Activated CD8-positive, alpha-beta memory T cell treated with anti-CD3 and anti-CD28 coated beads, Interleukin-2, amount 10 ng/mL, durations not matched to agents 7 days and 5 days (primary cell): ENCODE results near the gene METTL18. TPM values are rescaled to one million over a fixed set of nuclear protein-coding genes. Genes with fewer than 3 reads are reported as not detected.
"Not testable (repeated sequence)": the region's sequence is repeated elsewhere in the genome, so short reads cannot be mapped to it uniquely, and the experiment has no call there.

Experiments used
- ATAC-seq: fragments of 150-1000 bp; cut with Tn5 transposase; one replicate; pipeline ENCODE4 v1.10.0; 2021; ENCODE audit warnings: moderate library complexity
- CTCF ChIA-PET: fragments of 350-600 bp; sonication (Branson Sonifier 250); formaldehyde crosslinking; loops from one replicate; lab custom pipeline; 2021; ENCODE audit warnings: antibody characterized with exemption; lab: Charles Lee
- DNase-seq: peaks from one replicate; pipeline ENCODE4 v3.0.0-alpha.2; 2020
- H3K27ac Mint-ChIP-seq: one replicate; pipeline ENCODE4 v1.8.0; 2021; ENCODE audit warnings: mild to moderate bottlenecking, mixed read lengths
- H3K27me3 Mint-ChIP-seq: one replicate; pipeline ENCODE4 v1.8.0; 2021; ENCODE audit warnings: mixed read lengths
- H3K36me3 Mint-ChIP-seq: one replicate; pipeline ENCODE4 v1.8.0; 2021; ENCODE audit warnings: mild to moderate bottlenecking, mixed read lengths
- H3K4me1 Mint-ChIP-seq: one replicate; pipeline ENCODE4 v1.8.0; 2021; ENCODE audit warnings: mixed read lengths
- H3K4me3 Mint-ChIP-seq: one replicate; pipeline ENCODE4 v1.8.0; 2021; ENCODE audit warnings: mild to moderate bottlenecking, moderate library complexity, mixed read lengths
- H3K9me3 Mint-ChIP-seq: one replicate; pipeline ENCODE4 v1.8.0; 2022; ENCODE audit warnings: low read depth, mixed read lengths
- total RNA-seq, 2 experiments: library from RNA; stranded (reverse); gene quantifications; one replicate each; pipeline ENCODE4 v1.2.3, GENCODE V29; 2021

The METTL18 gene
- total RNA-seq = 10 to 100 TPM; 10.9 to 12.6 TPM

GRCh38 chr1:169794530-169795416, at the start of gene METTL18:
TSS of gene METTL18 (minus strand) at chr1:169794907. CDS start at chr1:169793695, 1,212 bp downstream.
- H3K36me3 Mint-ChIP-seq = peaks cover 47% of the 10 kb centered on the region
- peaks cover 58% of the 10 kb centered on the region for H3K4me1 Mint-ChIP-seq
- no peaks in the 10 kb centered on the region for H3K27me3 Mint-ChIP-seq
- H3K27ac Mint-ChIP-seq = peak within 1 kb of the TSS; percentile 99
- H3K4me3 Mint-ChIP-seq = peak within 1 kb of the TSS; percentile 96
- DNase-seq (peak; percentile 96), ATAC-seq (peak; percentile 96)
- no peaks in the 10 kb centered on the region for H3K9me3 Mint-ChIP-seq
- CTCF ChIA-PET = interaction anchor here (0.7 to 1.9 kb wide), 7 partner anchors 15 to 1690 kb away, joined by 3 to 8 read pairs (median 3); partner anchors contain the start of genes PRRC2C and SCYL3

GRCh38 chr1:169838942-169839341, 44.2 kb upstream of the METTL18 start:
- no peak overlapping the region for H3K27ac Mint-ChIP-seq
- no peaks in the 10 kb centered on the region for H3K27me3 Mint-ChIP-seq
- H3K4me1 Mint-ChIP-seq = no peaks in the 10 kb centered on the region
- H3K4me3 Mint-ChIP-seq = no peak overlapping the region
- ATAC-seq = no peak
- no peak for DNase-seq
- H3K9me3 Mint-ChIP-seq = peaks cover 4% of the 10 kb centered on the region
- CTCF ChIA-PET = no interaction called here
- peaks cover 74% of the 10 kb centered on the region for H3K36me3 Mint-ChIP-seq

GRCh38 chr1:169836198-169836597, 41.5 kb upstream of the METTL18 start:
- Mint-ChIP-seq H3K27ac (no peak overlapping the region), H3K4me1 (no peaks in the 10 kb centered on the region), H3K27me3 (no peaks in the 10 kb centered on the region), H3K4me3 (no peak overlapping the region), H3K9me3 (peaks cover 4% of the 10 kb centered on the region), H3K36me3 (peaks cover 64% of the 10 kb centered on the region)
- no peak for ATAC-seq
- DNase-seq = no peak
- CTCF ChIA-PET = interaction anchor here (1.2 to 1.5 kb wide), 2 partner anchors 20 to 26 kb away, joined by 4 to 5 read pairs; no protein-coding TSS in a partner anchor

GRCh38 chr1:169835647-169836046, 40.9 kb upstream of the METTL18 start:
- no peak for ATAC-seq
- no peak for DNase-seq
- H3K36me3 Mint-ChIP-seq = peaks cover 64% of the 10 kb centered on the region
- H3K4me3 Mint-ChIP-seq = no peak overlapping the region
- no peaks in the 10 kb centered on the region for H3K4me1 Mint-ChIP-seq
- H3K27ac Mint-ChIP-seq = no peak overlapping the region
- no peaks in the 10 kb centered on the region for H3K27me3 Mint-ChIP-seq
- peaks cover 4% of the 10 kb centered on the region for H3K9me3 Mint-ChIP-seq
- CTCF ChIA-PET = interaction anchor here (0.7 to 1.5 kb wide), 2 partner anchors 26 to 378 kb away, joined by 3 to 5 read pairs; no protein-coding TSS in a partner anchor

- ATAC-seq = no peak
- no peak overlapping the region for H3K27ac Mint-ChIP-seq
- H3K4me1 Mint-ChIP-seq = no peaks in the 10 kb centered on the region
- peaks cover 61% of the 10 kb centered on the region for H3K36me3 Mint-ChIP-seq
- CTCF ChIA-PET = no interaction called here
- H3K27me3 Mint-ChIP-seq = no peaks in the 10 kb centered on the region
- H3K4me3 Mint-ChIP-seq = no peak overlapping the region
- no peak for DNase-seq
- peaks cover 4% of the 10 kb centered on the region for H3K9me3 Mint-ChIP-seq
These were observed 40.2 kb upstream of the METTL18 start for GRCh38 chr1:169834869-169835268.

- no peak for ATAC-seq
- peaks cover 52% of the 10 kb centered on the region for H3K36me3 Mint-ChIP-seq
These were observed 38.6 kb upstream of the METTL18 start for GRCh38 chr1:169833179-169833901.

GRCh38 chr1:169829671-169830070, 35.0 kb upstream of the METTL18 start:
- Mint-ChIP-seq H3K27me3 (no peaks in the 10 kb centered on the region), H3K9me3 (no peaks in the 10 kb centered on the region), H3K27ac (no peak overlapping the region), H3K36me3 (peaks cover 44% of the 10 kb centered on the region), H3K4me1 (no peaks in the 10 kb centered on the region), H3K4me3 (no peak overlapping the region)
- CTCF ChIA-PET = interaction anchor here (0.9 kb wide), 1 partner anchor 20 kb away, joined by 3 read pairs; no protein-coding TSS in a partner anchor
- no peak for ATAC-seq
- DNase-seq = no peak

More at GRCh38 chr1:169833179-169833901, 38.6 kb upstream of the METTL18 start:
- Mint-ChIP-seq H3K27me3 (no peaks in the 10 kb centered on the region), H3K4me1 (no peaks in the 10 kb centered on the region), H3K27ac (no peak overlapping the region), H3K4me3 (no peak overlapping the region), H3K9me3 (no peaks in the 10 kb centered on the region)
- no peak for DNase-seq
- CTCF ChIA-PET = interaction anchor here (0.7 to 1.2 kb wide), 3 partner anchors 9 to 25 kb away, joined by 3 to 5 read pairs (median 4); no protein-coding TSS in a partner anchor

GRCh38 chr1:169824153-169824552, 29.4 kb upstream of the METTL18 start:
- no peak for ATAC-seq
- no peak for DNase-seq
- CTCF ChIA-PET = no interaction called here
- peaks cover 3% of the 10 kb centered on the region for H3K4me1 Mint-ChIP-seq
- peaks cover 36% of the 10 kb centered on the region for H3K36me3 Mint-ChIP-seq
- H3K4me3 Mint-ChIP-seq = no peak overlapping the region
- no peaks in the 10 kb centered on the region for H3K27me3 Mint-ChIP-seq
- no peaks in the 10 kb centered on the region for H3K9me3 Mint-ChIP-seq
- peak overlapping the region; percentile 12 for H3K27ac Mint-ChIP-seq

- H3K36me3 Mint-ChIP-seq = peaks cover 35% of the 10 kb centered on the region
- no peak overlapping the region for H3K4me3 Mint-ChIP-seq
- H3K9me3 Mint-ChIP-seq = no peaks in the 10 kb centered on the region
- peaks cover 3% of the 10 kb centered on the region for H3K4me1 Mint-ChIP-seq
- CTCF ChIA-PET = no interaction called here
- H3K27me3 Mint-ChIP-seq = no peaks in the 10 kb centered on the region
- DNase-seq = no peak
- no peak for ATAC-seq
- H3K27ac Mint-ChIP-seq = no peak overlapping the region
These were observed 26.8 kb upstream of the METTL18 start for GRCh38 chr1:169821500-169821899.

- H3K27me3 Mint-ChIP-seq = no peaks in the 10 kb centered on the region
- H3K9me3 Mint-ChIP-seq = peaks cover 2% of the 10 kb centered on the region
- no peak for ATAC-seq
These were observed 21.9 kb upstream of the METTL18 start for GRCh38 chr1:169816617-169817016.

GRCh38 chr1:169814265-169814664, 19.6 kb upstream of the METTL18 start:
- H3K4me3 Mint-ChIP-seq = no peak overlapping the region
- no peak for DNase-seq
- peaks cover 2% of the 10 kb centered on the region for H3K9me3 Mint-ChIP-seq
- H3K36me3 Mint-ChIP-seq = peaks cover 49% of the 10 kb centered on the region
- no peaks in the 10 kb centered on the region for H3K27me3 Mint-ChIP-seq
- ATAC-seq = no peak
- no peak overlapping the region for H3K27ac Mint-ChIP-seq
- peaks cover 4% of the 10 kb centered on the region for H3K4me1 Mint-ChIP-seq
- CTCF ChIA-PET = no interaction called here

More at GRCh38 chr1:169816617-169817016, 21.9 kb upstream of the METTL18 start:
- CTCF ChIA-PET = no interaction called here
- Mint-ChIP-seq H3K4me1 (peaks cover 3% of the 10 kb centered on the region), H3K4me3 (no peak overlapping the region), H3K27ac (no peak overlapping the region), H3K36me3 (peaks cover 42% of the 10 kb centered on the region)
- DNase-seq = no peak

- Mint-ChIP-seq H3K27me3 (no peaks in the 10 kb centered on the region), H3K9me3 (peaks cover 2% of the 10 kb centered on the region), H3K27ac (no peak overlapping the region), H3K4me3 (no peak overlapping the region), H3K36me3 (peaks cover 48% of the 10 kb centered on the region), H3K4me1 (peaks cover 7% of the 10 kb centered on the region)
- CTCF ChIA-PET = no interaction called here
- ATAC-seq = no peak
- DNase-seq = no peak
These were observed 17.4 kb upstream of the METTL18 start for GRCh38 chr1:169812131-169812530.

GRCh38 chr1:169811418-169812035, 16.8 kb upstream of the METTL18 start:
- H3K36me3 Mint-ChIP-seq = peaks cover 52% of the 10 kb centered on the region

More at GRCh38 chr1:169811418-169812035, 16.8 kb upstream of the METTL18 start:
- DNase-seq, ATAC-seq, H3K27me3 Mint-ChIP-seq, H3K4me3 Mint-ChIP-seq, H3K9me3 Mint-ChIP-seq, H3K27ac Mint-ChIP-seq, H3K4me1 Mint-ChIP-seq: not testable (repeated sequence)
- CTCF ChIA-PET = interaction anchor here (1.4 kb wide), 1 partner anchor 100 kb away, joined by 4 read pairs; no protein-coding TSS in a partner anchor
